Stomach (tissue), 9 donors: ENCODE measurements around the gene SLC13A3. TPM values are rescaled to one million over a fixed set of nuclear protein-coding genes. Genes with fewer than 3 reads are reported as not detected.

ENCODE experiments used
- DNase-seq, 2 donors: peaks; one replicate each; pipeline versions ENCODE4 v3.0.0 to v3.0.0-alpha.2; 2013 to 2019
- H3K27ac ChIP-seq, 5 donors: fragments of 200-600 bp in 4 of 5; sonication (generic) in 4 of 5; one replicate each; pipeline ENCODE4 v1.5.1; 2013 to 2019; ENCODE audit warnings: mild to moderate bottlenecking in 1 of 5, moderate library complexity in 1 of 5
- H3K27me3 ChIP-seq, 3 donors: fragments of 200-600 bp; sonication (generic); one replicate each; pipeline ENCODE4 v1.5.1; 2017 to 2019; ENCODE audit warnings: mixed run types in 1 of 3
- H3K36me3 ChIP-seq, 4 donors: fragments of 200-600 bp; sonication (generic); 1 replicate in 3 of 4; 2 replicates in 1 of 4; pipeline ENCODE4 v1.5.1; 2016 to 2019
- H3K4me1 ChIP-seq, 4 donors: fragments of 200-600 bp; sonication (generic); one replicate each; pipeline ENCODE4 v1.5.1; 2016 to 2019
- H3K4me3 ChIP-seq, 4 donors: fragments of 200-600 bp; sonication (generic) in 3 of 4; one replicate each; pipeline ENCODE4 v1.5.1; 2016 to 2019; ENCODE audit warnings: mild to moderate bottlenecking in 1 of 4
- H3K9me3 ChIP-seq, 4 donors: fragments of 200-600 bp; sonication (generic); one replicate each; pipeline ENCODE4 v1.5.1; 2016 to 2019
- CTCF ChIP-seq, 7 experiments: fragments of 450-650 bp in 4 of 7; fragments of 200-600 bp in 3 of 7; sonication (generic) in 3 of 7; IDR thresholded peaks; one replicate each; pipeline ENCODE4 v1.5.1; 2016 to 2019; ENCODE audit warnings: antibody characterized with exemption in 7 of 7, control low read depth in 2 of 7, mild to moderate bottlenecking in 1 of 7
- EP300 ChIP-seq: sonication (generic); formaldehyde crosslinking; IDR thresholded peaks from one replicate; pipeline ENCODE4 v1.6.1; 2017; ENCODE audit warnings: antibody characterized with exemption
- POLR2A ChIP-seq, 4 donors: fragments of 450-650 bp; IDR thresholded peaks; one replicate each; pipeline ENCODE4 v1.6.1; 2016; ENCODE audit warnings: antibody characterized with exemption in 4 of 4, control low read depth in 2 of 4, mild to moderate bottlenecking in 1 of 4, moderate library complexity in 1 of 4
- POLR2AphosphoS5 ChIP-seq, 3 donors: sonication (generic); formaldehyde crosslinking; IDR thresholded peaks; one replicate each; pipeline ENCODE4 v1.6.1; 2016; ENCODE audit warnings: antibody characterized with exemption in 3 of 3
- WGBS, 5 donors: extraction: QIAGEN DNeasy Blood & Tissue Kit in 3 of 5; methylation state at CpG; one replicate each; pipeline versions ENCODE4 v1.1.5 to v1.1.7; 2013 to 2018; 5-methylcytosine and 5-hydroxymethylcytosine counted together
- intact Hi-C: fragments of 100-400 bp; cut with DNase I; formaldehyde crosslinking; loops from one replicate; pipeline ENCODE4 v1.15.1; 2023; ENCODE audit warnings: low total_unique reads
- polyA plus RNA-seq, 3 donors: library from polyadenylated mRNA; stranded (reverse); fragments of 200-250 nt; gene quantifications; one replicate each; pipeline ENCODE4 v1.2.3, GENCODE V29; 2013
- total RNA-seq, 5 donors: library from RNA; depleted of rRNA; stranded (reverse); fragments of >200 nt; gene quantifications; one replicate each; pipeline versions ENCODE4 v1.1.0 to v1.2.3, GENCODE V29; 2014 to 2016
- donor health status: healthy with polysubstance abuse.
- donor health status: Bipolar disorder and iron deficiency.
- donor health status: healthy.

Gene SLC13A3
- total and polyA plus RNA-seq, 8 donors = 0.61 to 6.6 (median 1.4) TPM; not detected in 2

GRCh38 chr20:46637020-46637419 is 14.2 kb downstream of the SLC13A3 start:
- Histone ChIP-seq H3K4me3 (no peak overlapping the region), H3K9me3 (no peaks in the 10 kb centered on the region), H3K4me1 (peaks cover 0 to under 1% (median 0%) of the 10 kb centered on the region in 4 donors), H3K27ac (no peak overlapping the region), H3K36me3 (no peaks in the 10 kb centered on the region), H3K27me3 (peaks cover 0 to 12% (median 0%) of the 10 kb centered on the region in 3 donors)
- TF ChIP-seq POLR2AphosphoS5 (IDR thresholded peaks at IDR 0.05) (no peak), EP300 (no peak), POLR2A (IDR thresholded peaks at IDR 0.05) (no peak), CTCF (IDR thresholded peaks at IDR 0.05) (no peak)
- intact Hi-C loops = no loop called here
- WGBS, 5 donors = 87 to 91% (median 89%) methylated on average over 11 of the region's 11 CpGs
- no peak for DNase-seq

GRCh38 chr20:46636514-46636913 is 14.7 kb downstream of the SLC13A3 start:
- TF ChIP-seq EP300 (no peak), POLR2A (IDR thresholded peaks at IDR 0.05) (no peak), CTCF (IDR thresholded peaks at IDR 0.05) (no peak), POLR2AphosphoS5 (IDR thresholded peaks at IDR 0.05) (no peak)
- 83 to 94% (median 93%) methylated on average over 4 of the region's 4 CpGs for WGBS, 5 donors
- H3K9me3 ChIP-seq = no peaks in the 10 kb centered on the region
- DNase-seq = no peak
- H3K27ac ChIP-seq = no peak overlapping the region
- peaks cover 0 to 6% (median 0%) of the 10 kb centered on the region in 4 donors for H3K4me1 ChIP-seq
- no peaks in the 10 kb centered on the region for H3K36me3 ChIP-seq
- peaks cover 0 to 12% (median 0%) of the 10 kb centered on the region in 3 donors for H3K27me3 ChIP-seq
- intact Hi-C loops = no loop called here
- H3K4me3 ChIP-seq = no peak overlapping the region

- DNase-seq = no peak
- H3K27ac ChIP-seq = no peak overlapping the region
- H3K36me3 ChIP-seq = no peaks in the 10 kb centered on the region
- WGBS, 5 donors = 78 to 88% (median 83%) methylated on average over 5 of the region's 5 CpGs
- peaks cover 0 to 12% (median 0%) of the 10 kb centered on the region in 3 donors for H3K27me3 ChIP-seq
- intact Hi-C loops = no loop called here
- H3K4me3 ChIP-seq = no peak overlapping the region
- H3K4me1 ChIP-seq = peaks cover 0 to 6% (median 0%) of the 10 kb centered on the region in 4 donors
- TF ChIP-seq CTCF (IDR thresholded peaks at IDR 0.05) (no peak), POLR2A (IDR thresholded peaks at IDR 0.05) (no peak), EP300 (no peak), POLR2AphosphoS5 (IDR thresholded peaks at IDR 0.05) (no peak)
- H3K9me3 ChIP-seq = no peaks in the 10 kb centered on the region
These were observed 15.6 kb downstream of the SLC13A3 start for GRCh38 chr20:46635514-46636136.

GRCh38 chr20:46634528-46634927 is 16.7 kb downstream of the SLC13A3 start:
- Histone ChIP-seq H3K36me3 (no peaks in the 10 kb centered on the region), H3K4me3 (no peak overlapping the region), H3K4me1 (peaks cover 0 to 6% (median 0%) of the 10 kb centered on the region in 4 donors), H3K27ac (no peak overlapping the region), H3K27me3 (peaks cover 0 to 12% (median 0%) of the 10 kb centered on the region in 3 donors), H3K9me3 (peaks cover 0 to 8% (median 5%) of the 10 kb centered on the region in 4 donors)
- no peak for TF ChIP-seq EP300
- TF ChIP-seq POLR2AphosphoS5 (IDR thresholded peaks at IDR 0.05) = no peak
- TF ChIP-seq CTCF (IDR thresholded peaks at IDR 0.05) = no peak
- no peak for TF ChIP-seq POLR2A (IDR thresholded peaks at IDR 0.05)
- DNase-seq = no peak
- intact Hi-C loops = no loop called here
- 72 to 89% (median 76%) methylated on average over 6 of the region's 6 CpGs for WGBS, 5 donors
